ENCODE measurements around the gene BLTP2. TPM values are rescaled to one million over a fixed set of nuclear protein-coding genes. Genes with fewer than 3 reads are reported as not detected.

BLTP2 gene
- total RNA-seq, 1 donor from 2014 or later: 191 TPM

GRCh38 chr17:28599311-28600184 is 45.4 kb downstream of the BLTP2 start:
- peak overlapping the region; percentile 94 for H3K4me3 Mint-ChIP-seq
- no peak overlapping the region for H3K27ac Mint-ChIP-seq (ENCODE audit: unreplicated experiment)
- TF ChIP-seq CTCF (conservative IDR thresholded peaks at IDR 0.05): no peak
- no peaks in the 10 kb centered on the region for H3K27me3 Mint-ChIP-seq (ENCODE audit: low read depth)
- no peak for DNase-seq (ENCODE audit: low read depth, low spot score)
- peaks cover 30% of the 10 kb centered on the region for H3K4me1 Mint-ChIP-seq
- H3K9me3 Mint-ChIP-seq: no peaks in the 10 kb centered on the region
- H3K36me3 Mint-ChIP-seq (ENCODE audit: low read depth): peaks cover 8% of the 10 kb centered on the region

- H3K36me3 Mint-ChIP-seq (ENCODE audit: low read depth): peaks cover 8% of the 10 kb centered on the region
- peak within 1 kb of the TSS; percentile 98 for H3K27ac Mint-ChIP-seq (ENCODE audit: unreplicated experiment)
- peaks cover 30% of the 10 kb centered on the region for H3K4me1 Mint-ChIP-seq
- TF ChIP-seq CTCF (conservative IDR thresholded peaks at IDR 0.05): no peak
- H3K4me3 Mint-ChIP-seq: peak within 1 kb of the TSS; percentile 94
- no peaks in the 10 kb centered on the region for H3K9me3 Mint-ChIP-seq
- DNase-seq (ENCODE audit: low read depth, low spot score): peak; percentile 87
- no peaks in the 10 kb centered on the region for H3K27me3 Mint-ChIP-seq (ENCODE audit: low read depth)
These were observed 46.1 kb downstream of the BLTP2 start, which contains the start of gene SPAG5 for GRCh38 chr17:28598799-28599310. Gene SPAG5 (minus strand): TSS chr17:28599025. CDS start chr17:28598946, 79 bp downstream.

- Mint-ChIP-seq H3K4me3 (peak overlapping the region; percentile 94), H3K36me3 (ENCODE audit: low read depth) (peaks cover 5% of the 10 kb centered on the region), H3K9me3 (no peaks in the 10 kb centered on the region), H3K27me3 (ENCODE audit: low read depth) (no peaks in the 10 kb centered on the region), H3K27ac (ENCODE audit: unreplicated experiment) (peak overlapping the region; percentile 98), H3K4me1 (peaks cover 27% of the 10 kb centered on the region)
- no peak for DNase-seq (ENCODE audit: low read depth, low spot score)
- no peak for TF ChIP-seq CTCF (conservative IDR thresholded peaks at IDR 0.05)
These were observed 46.6 kb downstream of the BLTP2 start for GRCh38 chr17:28598389-28598788.

DNA sequence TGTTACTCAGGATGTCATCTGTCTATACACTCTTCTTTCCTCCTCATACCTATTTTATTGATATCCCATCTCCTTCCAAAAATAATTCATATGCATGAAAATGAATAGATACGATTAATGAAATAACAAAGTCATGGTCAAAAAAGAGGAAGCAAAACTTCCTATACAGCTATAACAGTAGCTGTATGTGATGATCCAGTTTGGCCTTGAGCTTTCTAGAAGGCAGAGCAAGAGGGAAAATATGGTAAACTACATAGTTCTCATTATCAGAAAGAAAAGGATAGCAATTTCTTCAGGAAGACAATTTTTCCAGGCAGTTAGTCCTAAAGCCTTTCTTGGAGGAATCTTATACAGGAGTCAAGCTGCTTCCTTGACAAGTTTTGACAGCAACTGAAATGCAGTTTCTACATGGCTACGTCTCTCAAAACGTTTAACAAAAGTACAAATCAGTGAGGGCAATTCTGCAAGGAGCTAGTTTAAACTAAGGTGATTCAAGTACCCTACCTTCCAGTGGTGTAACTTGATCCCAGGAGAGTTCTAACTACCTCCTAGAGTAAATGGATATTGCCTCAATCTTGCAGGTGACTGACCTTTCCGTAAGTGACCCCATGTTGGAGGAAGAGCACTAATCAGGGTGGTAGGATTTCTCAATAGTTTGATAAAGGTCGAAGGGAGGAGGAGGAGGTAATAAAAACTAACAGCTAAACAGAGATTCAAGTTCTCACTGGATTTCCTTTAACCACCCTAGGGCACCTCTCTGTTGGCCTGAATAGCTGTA is 47.2 kb downstream of the BLTP2 start:
- TF ChIP-seq CTCF (conservative IDR thresholded peaks at IDR 0.05): no peak
- peaks cover 4% of the 10 kb centered on the region for H3K36me3 Mint-ChIP-seq (ENCODE audit: low read depth)
- peak overlapping the region; percentile 98 for H3K27ac Mint-ChIP-seq (ENCODE audit: unreplicated experiment)
- peaks cover 25% of the 10 kb centered on the region for H3K4me1 Mint-ChIP-seq
- no peak for DNase-seq (ENCODE audit: low read depth, low spot score)
- peak overlapping the region; percentile 94 for H3K4me3 Mint-ChIP-seq
- no peaks in the 10 kb centered on the region for H3K27me3 Mint-ChIP-seq (ENCODE audit: low read depth)
- H3K9me3 Mint-ChIP-seq: no peaks in the 10 kb centered on the region

Other genes with a start within 250 kb of the BLTP2 start
- gene SLC46A1, start 238.9 kb downstream of the BLTP2 start, total RNA-seq: 16.8 and 17.5 TPM in 2 replicates
- gene SLC13A2, start 171.5 kb downstream of the BLTP2 start, total RNA-seq: not detected in 2 replicates
- gene FOXN1, start 138.8 kb downstream of the BLTP2 start, total RNA-seq: not detected in 2 replicates
- 59.1 and 63.5 TPM in 2 replicates for gene UNC119, start 92.5 kb downstream of the BLTP2 start, total RNA-seq
- 63.5 and 71.1 TPM in 2 replicates for gene PIGS, start 73.6 kb downstream of the BLTP2 start, total RNA-seq
- gene ALDOC, start 68.3 kb downstream of the BLTP2 start, total RNA-seq: 16.1 and 22.2 TPM in 2 replicates
- 147 and 151 TPM in 2 replicates for gene SPAG5, start 46.1 kb downstream of the BLTP2 start, total RNA-seq
- gene RSKR, start 31.0 kb downstream of the BLTP2 start, total RNA-seq: 31.0 and 34.2 TPM in 2 replicates
- gene SDF2, start 16.7 kb upstream of the BLTP2 start, total RNA-seq: 47.4 and 48.2 TPM in 2 replicates
- 70.0 and 72.2 TPM in 2 replicates for gene SUPT6H, start 17.0 kb upstream of the BLTP2 start, total RNA-seq
- gene PROCA1, start 66.7 kb upstream of the BLTP2 start, total RNA-seq: 11.7 and 12.5 TPM in 2 replicates
- gene RAB34, start 72.7 kb upstream of the BLTP2 start, total RNA-seq: 83.5 and 87.4 TPM in 2 replicates
- 1,750 and 1,862 TPM in 2 replicates for gene RPL23A, start 74.8 kb upstream of the BLTP2 start, total RNA-seq
- 6.1 and 6.3 TPM in 2 replicates for gene TLCD1, start 81.1 kb upstream of the BLTP2 start, total RNA-seq
- gene NEK8, start 83.6 kb upstream of the BLTP2 start, total RNA-seq: 6.2 and 6.3 TPM in 2 replicates
- 163 and 172 TPM in 2 replicates for gene TRAF4, start 98.9 kb upstream of the BLTP2 start, total RNA-seq
- gene FAM222B, start 197.6 kb upstream of the BLTP2 start, total RNA-seq: 29.6 and 33.0 TPM in 2 replicates
- 63.0 and 64.4 TPM in 2 replicates for gene ERAL1, start 209.9 kb upstream of the BLTP2 start, total RNA-seq

Data from neural crest cell (in vitro differentiated cells).